Spleen (tissue), 7 donors: ENCODE data around the gene RAB10.

Source experiments
- CTCF ChIP-seq, 11 experiments: fragments of 200-600 bp in 7 of 11; fragments of 450-650 bp in 4 of 11; sonication (generic) in 4 of 11; IDR thresholded peaks in 8 of 11; conservative IDR thresholded peaks in 3 of 11; 1 replicate in 7 of 11; 2 replicates in 4 of 11; pipeline versions ENCODE4 v1.4.0 to v1.8.0; 2016 to 2021; ENCODE audit warnings: antibody characterized with exemption in 11 of 11, inconsistent platforms in 4 of 11, mild to moderate bottlenecking in 1 of 11
- POLR2A ChIP-seq, 3 donors: fragments of 450-650 bp; IDR thresholded peaks; one replicate each; pipeline ENCODE4 v1.5.1; 2017; ENCODE audit warnings: antibody characterized with exemption in 3 of 3, mild to moderate bottlenecking in 1 of 3
- POLR2AphosphoS5 ChIP-seq, 3 donors: sonication (generic); formaldehyde crosslinking; IDR thresholded peaks; one replicate each; pipeline ENCODE4 v1.5.1; 2017; ENCODE audit warnings: antibody characterized with exemption in 3 of 3
- donor health status: DM: no; HTN: no; CAD: no; lungs with moderate emphysema.
- donor health status: DM: no; HTN: no; CAD: no.
- donor health status: DM: no; HTN: no; CAD: no.

GRCh38 chr2:26169226-26169625 lies 135.3 kb downstream of the RAB10 start:
- no peak for TF ChIP-seq CTCF (IDR thresholded peaks at IDR 0.05 in 8 of 11, conservative IDR thresholded peaks at IDR 0.05 in 3 of 11)
- no peak for TF ChIP-seq POLR2AphosphoS5 (IDR thresholded peaks at IDR 0.05)
- TF ChIP-seq POLR2A (IDR thresholded peaks at IDR 0.05): no peak
